Suprapubic skin (tissue), 3 donors: ENCODE results near the gene NCOA1.

ENCODE experiments used
- CTCF ChIP-seq, 2 donors: fragments of 200-600 bp in 1 of 2; fragments of 450-650 bp in 1 of 2; sonication (generic) in 1 of 2; IDR thresholded peaks; one replicate each; pipeline ENCODE4 v1.5.1; 2016 to 2019; ENCODE audit warnings: antibody characterized with exemption in 2 of 2, mild to moderate bottlenecking in 1 of 2, moderate library complexity in 1 of 2
- POLR2A ChIP-seq, 2 donors: fragments of 450-650 bp; IDR thresholded peaks; one replicate each; pipeline ENCODE4 v1.6.1; 2017; ENCODE audit warnings: antibody characterized with exemption in 2 of 2, mild to moderate bottlenecking in 2 of 2, moderate library complexity in 2 of 2

DNA sequence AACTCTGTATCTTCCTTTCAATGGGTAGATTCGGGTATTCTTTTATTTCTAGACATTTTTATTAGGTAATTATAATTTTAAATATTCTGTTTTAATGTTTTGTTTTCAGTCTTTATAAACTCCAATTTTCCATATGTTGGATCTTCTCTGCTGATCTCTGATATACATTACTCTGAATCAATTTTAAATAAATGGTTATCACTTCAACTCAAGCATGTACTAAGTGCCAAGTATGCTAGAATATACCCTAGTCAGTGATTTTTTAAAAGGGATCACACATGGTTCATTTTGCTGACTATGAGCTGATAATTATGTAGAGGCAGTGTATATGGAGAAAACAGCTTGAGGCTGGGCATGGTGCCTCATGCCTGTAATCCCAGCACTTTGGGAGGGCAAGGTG lies 41.7 kb upstream of the NCOA1 start:
- TF ChIP-seq CTCF (IDR thresholded peaks at IDR 0.05) (no peak), POLR2A (IDR thresholded peaks at IDR 0.05) (no peak)
